ENCODE measurements around the gene SYNM. TPM values are rescaled to one million over a fixed set of nuclear protein-coding genes. Genes with fewer than 3 reads are reported as not detected.

SYNM gene
- total RNA-seq, 2 donors from 2014 or later: 5.7 to 8.2 TPM

GRCh38 chr15:99114511-99115299 lies 9.8 kb downstream of the SYNM start:
- ATAC-seq: no peak
- no peaks in the 10 kb centered on the region for H3K27me3 ChIP-seq
- no peaks in the 10 kb centered on the region for H3K36me3 ChIP-seq (replicated peaks in 1 of 2; ENCODE audit: insufficient read depth in 1 of 2, low read depth in 2 of 2)
- intact Hi-C loops (cut with DNase I): no loop called here
- 87 to 89% methylated on average over 4 to 12 of the region's 12 CpGs for WGBS, 2 donors
- TF ChIP-seq, protein P1, sequence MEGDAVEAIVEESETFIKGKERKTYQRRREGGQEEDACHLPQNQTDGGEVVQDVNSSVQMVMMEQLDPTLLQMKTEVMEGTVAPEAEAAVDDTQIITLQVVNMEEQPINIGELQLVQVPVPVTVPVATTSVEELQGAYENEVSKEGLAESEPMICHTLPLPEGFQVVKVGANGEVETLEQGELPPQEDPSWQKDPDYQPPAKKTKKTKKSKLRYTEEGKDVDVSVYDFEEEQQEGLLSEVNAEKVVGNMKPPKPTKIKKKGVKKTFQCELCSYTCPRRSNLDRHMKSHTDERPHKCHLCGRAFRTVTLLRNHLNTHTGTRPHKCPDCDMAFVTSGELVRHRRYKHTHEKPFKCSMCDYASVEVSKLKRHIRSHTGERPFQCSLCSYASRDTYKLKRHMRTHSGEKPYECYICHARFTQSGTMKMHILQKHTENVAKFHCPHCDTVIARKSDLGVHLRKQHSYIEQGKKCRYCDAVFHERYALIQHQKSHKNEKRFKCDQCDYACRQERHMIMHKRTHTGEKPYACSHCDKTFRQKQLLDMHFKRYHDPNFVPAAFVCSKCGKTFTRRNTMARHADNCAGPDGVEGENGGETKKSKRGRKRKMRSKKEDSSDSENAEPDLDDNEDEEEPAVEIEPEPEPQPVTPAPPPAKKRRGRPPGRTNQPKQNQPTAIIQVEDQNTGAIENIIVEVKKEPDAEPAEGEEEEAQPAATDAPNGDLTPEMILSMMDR (IDR thresholded peaks at IDR 0.05): no peak
- TF ChIP-seq POLR2A (IDR thresholded peaks at IDR 0.05): no peak
- H3K9me3 ChIP-seq: no peaks in the 10 kb centered on the region
- no peaks in the 10 kb centered on the region for H3K4me1 ChIP-seq
- H3K27ac ChIP-seq: no peak overlapping the region
- H3K4me3 ChIP-seq: no peak overlapping the region
- no peak for DNase-seq

- DNase-seq (no peak), ATAC-seq (no peak)
- intact Hi-C loops (cut with DNase I): no loop called here
- Histone ChIP-seq H3K4me1 (no peaks in the 10 kb centered on the region), H3K4me3 (no peak overlapping the region), H3K27ac (no peak overlapping the region), H3K9me3 (no peaks in the 10 kb centered on the region), H3K36me3 (replicated peaks in 1 of 2; ENCODE audit: insufficient read depth in 1 of 2, low read depth in 2 of 2) (no peaks in the 10 kb centered on the region), H3K27me3 (no peaks in the 10 kb centered on the region)
- WGBS, 2 donors: 89% methylated on average over 11 of the region's 11 CpGs
- TF ChIP-seq, protein P1 (IDR thresholded peaks at IDR 0.05): no peak
- no peak for TF ChIP-seq POLR2A (IDR thresholded peaks at IDR 0.05)
These were observed 10.7 kb downstream of the SYNM start for GRCh38 chr15:99115300-99116215.

GRCh38 chr15:99117111-99117510 lies 12.2 kb downstream of the SYNM start:
- ATAC-seq (no peak), DNase-seq (no peak)
- H3K27ac ChIP-seq: no peak overlapping the region
- H3K4me3 ChIP-seq: no peak overlapping the region
- no peaks in the 10 kb centered on the region for H3K36me3 ChIP-seq (replicated peaks in 1 of 2; ENCODE audit: insufficient read depth in 1 of 2, low read depth in 2 of 2)
- 84 to 91% methylated on average over 7 to 8 of the region's 8 CpGs for WGBS, 2 donors
- TF ChIP-seq, protein P1 (IDR thresholded peaks at IDR 0.05): no peak
- TF ChIP-seq POLR2A (IDR thresholded peaks at IDR 0.05): no peak
- H3K9me3 ChIP-seq: no peaks in the 10 kb centered on the region
- no peaks in the 10 kb centered on the region for H3K4me1 ChIP-seq
- no peaks in the 10 kb centered on the region for H3K27me3 ChIP-seq
- intact Hi-C loops (cut with DNase I): no loop called here

GRCh38 chr15:99117563-99118257 lies 12.8 kb downstream of the SYNM start:
- TF ChIP-seq, protein P1 (IDR thresholded peaks at IDR 0.05): no peak
- no peak for TF ChIP-seq POLR2A (IDR thresholded peaks at IDR 0.05)
- intact Hi-C loops (cut with DNase I): no loop called here
- no peaks in the 10 kb centered on the region for H3K4me1 ChIP-seq
- no peaks in the 10 kb centered on the region for H3K27me3 ChIP-seq
- no peaks in the 10 kb centered on the region for H3K9me3 ChIP-seq
- no peak overlapping the region for H3K4me3 ChIP-seq
- no peaks in the 10 kb centered on the region for H3K36me3 ChIP-seq (replicated peaks in 1 of 2; ENCODE audit: insufficient read depth in 1 of 2, low read depth in 2 of 2)
- no peak overlapping the region for H3K27ac ChIP-seq
- WGBS, 2 donors: 86 to 91% methylated on average over 15 to 20 of the region's 20 CpGs
- ATAC-seq (no peak), DNase-seq (no peak)

Measured in body of pancreas (tissue), 4 donors.